ENCODE measurements around the gene TMBIM4.

The TMBIM4 gene

DNA sequence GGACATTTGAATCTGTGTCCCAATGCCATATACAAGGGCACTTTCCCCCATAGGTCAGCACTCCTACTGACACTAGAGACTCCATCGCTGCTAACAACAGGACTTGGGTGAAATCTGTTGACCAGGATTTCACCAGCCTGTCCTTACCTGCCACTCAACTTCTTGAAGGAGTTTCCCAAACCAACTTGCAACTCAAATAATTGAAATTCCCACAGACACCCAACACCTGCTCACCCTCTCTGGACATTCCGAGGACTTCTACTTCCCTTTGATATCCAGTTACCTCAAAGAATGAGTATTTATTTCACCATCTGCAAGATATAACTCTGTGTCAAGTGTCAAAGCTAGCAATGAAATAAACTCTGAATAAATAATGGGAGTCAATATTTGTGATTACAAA, 83.8 kb downstream of the TMBIM4 start:
- DNase-seq: no peak
